ENCODE results near the gene KNL1.

The KNL1 gene

DNA sequence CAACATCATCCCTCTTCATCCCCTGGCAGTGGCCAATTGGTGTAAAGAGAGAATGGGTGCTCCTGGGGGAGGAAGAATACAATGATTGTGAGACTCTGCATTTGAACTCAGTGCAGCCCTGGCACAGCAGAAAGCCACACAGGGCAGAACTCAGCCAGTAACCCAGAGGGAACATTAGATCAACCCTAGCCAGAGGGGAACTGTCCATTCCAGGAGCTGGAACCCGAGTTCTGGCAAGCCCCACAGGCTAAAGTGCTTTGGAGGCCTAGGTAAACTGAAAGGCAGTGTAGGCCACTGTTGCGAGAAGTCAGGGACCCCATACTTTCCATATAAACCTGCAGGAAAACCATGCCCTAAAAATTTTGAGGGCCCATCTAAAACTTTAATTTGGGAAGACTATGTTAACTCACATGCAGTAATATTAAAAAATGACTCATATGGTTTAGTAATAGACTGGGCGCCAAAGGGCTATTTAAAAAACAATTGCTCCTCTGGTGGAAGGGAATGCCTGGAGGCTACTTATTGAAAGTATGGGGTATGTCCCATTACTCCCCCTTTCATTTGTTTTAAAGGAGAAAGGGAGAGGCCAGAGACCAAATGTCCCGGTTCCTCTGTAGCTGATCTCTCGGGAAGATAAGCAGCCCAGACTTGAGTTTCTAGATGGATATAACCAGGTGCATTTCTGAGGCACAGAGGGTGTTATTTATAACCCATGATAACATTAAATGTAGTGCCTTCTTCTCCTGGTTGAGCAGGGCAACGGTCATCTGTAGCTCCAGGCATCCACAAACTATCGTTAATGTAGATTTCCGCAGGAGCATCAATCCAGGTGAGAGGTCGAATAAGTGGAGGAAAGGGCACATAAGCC lies 95.1 kb downstream of the KNL1 start:
- Histone ChIP-seq H3K4me1 (ENCODE audit: control insufficient read depth, insufficient read depth, low read length) (no peaks in the 10 kb centered on the region), H3K9me3 (ENCODE audit: control insufficient read depth, insufficient read depth, low read depth, low read length) (no peaks in the 10 kb centered on the region), H3K27ac (ENCODE audit: extremely low read depth, low read depth, low read length) (no peak overlapping the region), H3K4me3 (ENCODE audit: low read depth, low read length) (no peak overlapping the region), H3K36me3 (ENCODE audit: control insufficient read depth in 2 of 2, insufficient read depth in 1 of 2, low read length in 2 of 2) (peaks cover 0 to 5% of the 10 kb centered on the region in 2 experiments)
- ChIA-PET POLR2A (no interaction called here), CTCF (no interaction called here)
- TF ChIP-seq YY1 (tag by site-specific recombination; IDR thresholded peaks at IDR 0.05) (no peak), ZNF37A (tag by site-specific recombination; IDR thresholded peaks at IDR 0.05) (no peak), WT1 (tag by site-specific recombination; IDR thresholded peaks at IDR 0.05) (no peak), ZNF514 (tag by site-specific recombination; IDR thresholded peaks at IDR 0.05) (no peak), ZNF664 (tag by site-specific recombination; IDR thresholded peaks at IDR 0.05) (no peak), RBAK (tag by site-specific recombination; IDR thresholded peaks at IDR 0.05) (no peak), MZF1 (tag by site-specific recombination; IDR thresholded peaks at IDR 0.05; ENCODE audit: borderline replicate concordance) (no peak), ZNF843 (tag by site-specific recombination; IDR thresholded peaks at IDR 0.05) (no peak), SCRT1 (tag by site-specific recombination; IDR thresholded peaks at IDR 0.05; ENCODE audit: borderline replicate concordance) (no peak)
- TF ChIP-seq, protein P1, sequence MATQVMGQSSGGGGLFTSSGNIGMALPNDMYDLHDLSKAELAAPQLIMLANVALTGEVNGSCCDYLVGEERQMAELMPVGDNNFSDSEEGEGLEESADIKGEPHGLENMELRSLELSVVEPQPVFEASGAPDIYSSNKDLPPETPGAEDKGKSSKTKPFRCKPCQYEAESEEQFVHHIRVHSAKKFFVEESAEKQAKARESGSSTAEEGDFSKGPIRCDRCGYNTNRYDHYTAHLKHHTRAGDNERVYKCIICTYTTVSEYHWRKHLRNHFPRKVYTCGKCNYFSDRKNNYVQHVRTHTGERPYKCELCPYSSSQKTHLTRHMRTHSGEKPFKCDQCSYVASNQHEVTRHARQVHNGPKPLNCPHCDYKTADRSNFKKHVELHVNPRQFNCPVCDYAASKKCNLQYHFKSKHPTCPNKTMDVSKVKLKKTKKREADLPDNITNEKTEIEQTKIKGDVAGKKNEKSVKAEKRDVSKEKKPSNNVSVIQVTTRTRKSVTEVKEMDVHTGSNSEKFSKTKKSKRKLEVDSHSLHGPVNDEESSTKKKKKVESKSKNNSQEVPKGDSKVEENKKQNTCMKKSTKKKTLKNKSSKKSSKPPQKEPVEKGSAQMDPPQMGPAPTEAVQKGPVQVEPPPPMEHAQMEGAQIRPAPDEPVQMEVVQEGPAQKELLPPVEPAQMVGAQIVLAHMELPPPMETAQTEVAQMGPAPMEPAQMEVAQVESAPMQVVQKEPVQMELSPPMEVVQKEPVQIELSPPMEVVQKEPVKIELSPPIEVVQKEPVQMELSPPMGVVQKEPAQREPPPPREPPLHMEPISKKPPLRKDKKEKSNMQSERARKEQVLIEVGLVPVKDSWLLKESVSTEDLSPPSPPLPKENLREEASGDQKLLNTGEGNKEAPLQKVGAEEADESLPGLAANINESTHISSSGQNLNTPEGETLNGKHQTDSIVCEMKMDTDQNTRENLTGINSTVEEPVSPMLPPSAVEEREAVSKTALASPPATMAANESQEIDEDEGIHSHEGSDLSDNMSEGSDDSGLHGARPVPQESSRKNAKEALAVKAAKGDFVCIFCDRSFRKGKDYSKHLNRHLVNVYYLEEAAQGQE (tag by site-specific recombination; IDR thresholded peaks at IDR 0.05), result no peak
- TF ChIP-seq, protein P2, sequence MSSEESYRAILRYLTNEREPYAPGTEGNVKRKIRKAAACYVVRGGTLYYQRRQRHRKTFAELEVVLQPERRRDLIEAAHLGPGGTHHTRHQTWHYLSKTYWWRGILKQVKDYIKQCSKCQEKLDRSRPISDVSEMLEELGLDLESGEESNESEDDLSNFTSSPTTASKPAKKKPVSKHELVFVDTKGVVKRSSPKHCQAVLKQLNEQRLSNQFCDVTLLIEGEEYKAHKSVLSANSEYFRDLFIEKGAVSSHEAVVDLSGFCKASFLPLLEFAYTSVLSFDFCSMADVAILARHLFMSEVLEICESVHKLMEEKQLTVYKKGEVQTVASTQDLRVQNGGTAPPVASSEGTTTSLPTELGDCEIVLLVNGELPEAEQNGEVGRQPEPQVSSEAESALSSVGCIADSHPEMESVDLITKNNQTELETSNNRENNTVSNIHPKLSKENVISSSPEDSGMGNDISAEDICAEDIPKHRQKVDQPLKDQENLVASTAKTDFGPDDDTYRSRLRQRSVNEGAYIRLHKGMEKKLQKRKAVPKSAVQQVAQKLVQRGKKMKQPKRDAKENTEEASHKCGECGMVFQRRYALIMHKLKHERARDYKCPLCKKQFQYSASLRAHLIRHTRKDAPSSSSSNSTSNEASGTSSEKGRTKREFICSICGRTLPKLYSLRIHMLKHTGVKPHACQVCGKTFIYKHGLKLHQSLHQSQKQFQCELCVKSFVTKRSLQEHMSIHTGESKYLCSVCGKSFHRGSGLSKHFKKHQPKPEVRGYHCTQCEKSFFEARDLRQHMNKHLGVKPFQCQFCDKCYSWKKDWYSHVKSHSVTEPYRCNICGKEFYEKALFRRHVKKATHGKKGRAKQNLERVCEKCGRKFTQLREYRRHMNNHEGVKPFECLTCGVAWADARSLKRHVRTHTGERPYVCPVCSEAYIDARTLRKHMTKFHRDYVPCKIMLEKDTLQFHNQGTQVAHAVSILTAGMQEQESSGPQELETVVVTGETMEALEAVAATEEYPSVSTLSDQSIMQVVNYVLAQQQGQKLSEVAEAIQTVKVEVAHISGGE (tag by site-specific recombination; conservative IDR thresholded peaks at IDR 0.05; ENCODE audit: low read depth), result no peak
- TF ChIP-seq, protein P3, sequence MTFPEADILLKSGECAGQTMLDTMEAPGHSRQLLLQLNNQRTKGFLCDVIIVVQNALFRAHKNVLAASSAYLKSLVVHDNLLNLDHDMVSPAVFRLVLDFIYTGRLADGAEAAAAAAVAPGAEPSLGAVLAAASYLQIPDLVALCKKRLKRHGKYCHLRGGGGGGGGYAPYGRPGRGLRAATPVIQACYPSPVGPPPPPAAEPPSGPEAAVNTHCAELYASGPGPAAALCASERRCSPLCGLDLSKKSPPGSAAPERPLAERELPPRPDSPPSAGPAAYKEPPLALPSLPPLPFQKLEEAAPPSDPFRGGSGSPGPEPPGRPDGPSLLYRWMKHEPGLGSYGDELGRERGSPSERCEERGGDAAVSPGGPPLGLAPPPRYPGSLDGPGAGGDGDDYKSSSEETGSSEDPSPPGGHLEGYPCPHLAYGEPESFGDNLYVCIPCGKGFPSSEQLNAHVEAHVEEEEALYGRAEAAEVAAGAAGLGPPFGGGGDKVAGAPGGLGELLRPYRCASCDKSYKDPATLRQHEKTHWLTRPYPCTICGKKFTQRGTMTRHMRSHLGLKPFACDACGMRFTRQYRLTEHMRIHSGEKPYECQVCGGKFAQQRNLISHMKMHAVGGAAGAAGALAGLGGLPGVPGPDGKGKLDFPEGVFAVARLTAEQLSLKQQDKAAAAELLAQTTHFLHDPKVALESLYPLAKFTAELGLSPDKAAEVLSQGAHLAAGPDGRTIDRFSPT (tag by site-specific recombination; IDR thresholded peaks at IDR 0.05), result no peak

DNA sequence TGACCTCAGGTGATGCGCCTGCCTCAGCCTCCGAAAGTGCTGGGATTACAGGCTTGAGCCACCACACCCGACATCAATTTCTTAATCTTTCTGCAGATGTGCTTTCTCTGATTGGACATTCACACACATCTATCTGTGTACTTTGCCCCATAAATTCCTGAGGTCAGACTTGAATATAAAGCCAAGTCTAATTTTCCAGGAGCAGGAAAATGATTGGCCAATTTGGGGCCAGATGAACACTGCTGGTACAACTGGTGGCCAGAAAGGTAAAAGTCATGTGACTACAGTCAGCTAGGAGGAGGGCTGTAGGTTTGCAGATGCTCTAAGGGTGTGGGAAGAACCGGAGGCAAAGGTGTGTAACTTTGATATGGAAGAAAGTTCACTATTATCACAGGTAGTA lies 97.7 kb downstream of the KNL1 start:
- Histone ChIP-seq H3K4me1 (ENCODE audit: control insufficient read depth, insufficient read depth, low read length) (no peaks in the 10 kb centered on the region), H3K4me3 (ENCODE audit: low read depth, low read length) (no peak overlapping the region), H3K36me3 (ENCODE audit: control insufficient read depth in 2 of 2, insufficient read depth in 1 of 2, low read length in 2 of 2) (peaks cover 0 to 5% of the 10 kb centered on the region in 2 experiments), H3K9me3 (ENCODE audit: control insufficient read depth, insufficient read depth, low read depth, low read length) (no peaks in the 10 kb centered on the region), H3K27ac (ENCODE audit: extremely low read depth, low read depth, low read length) (no peak overlapping the region)
- CTCF ChIA-PET, result no interaction called here
- POLR2A ChIA-PET, result no interaction called here
- TF ChIP-seq ZNF121 (tag by site-specific recombination; IDR thresholded peaks at IDR 0.05) (no peak), ZNF335 (tag by site-specific recombination; conservative IDR thresholded peaks at IDR 0.05) (no peak), ZNF155 (tag by site-specific recombination; IDR thresholded peaks at IDR 0.05) (no peak), ZNF221 (tag by site-specific recombination; IDR thresholded peaks at IDR 0.05; ENCODE audit: borderline replicate concordance) (no peak), OSR2 (tag by site-specific recombination; IDR thresholded peaks at IDR 0.05) (no peak), MEIS1 (CRISPR knock-in tag; IDR thresholded peaks at IDR 0.05; ENCODE audit: borderline replicate concordance) (no peak), ZNF433 (tag by site-specific recombination; IDR thresholded peaks at IDR 0.05; ENCODE audit: low read depth) (no peak), ZNF747 (tag by site-specific recombination; IDR thresholded peaks at IDR 0.05) (no peak), YY1 (tag by site-specific recombination; IDR thresholded peaks at IDR 0.05) (no peak), ZNF404 (tag by site-specific recombination; IDR thresholded peaks at IDR 0.05) (no peak)
- TF ChIP-seq, protein P4, sequence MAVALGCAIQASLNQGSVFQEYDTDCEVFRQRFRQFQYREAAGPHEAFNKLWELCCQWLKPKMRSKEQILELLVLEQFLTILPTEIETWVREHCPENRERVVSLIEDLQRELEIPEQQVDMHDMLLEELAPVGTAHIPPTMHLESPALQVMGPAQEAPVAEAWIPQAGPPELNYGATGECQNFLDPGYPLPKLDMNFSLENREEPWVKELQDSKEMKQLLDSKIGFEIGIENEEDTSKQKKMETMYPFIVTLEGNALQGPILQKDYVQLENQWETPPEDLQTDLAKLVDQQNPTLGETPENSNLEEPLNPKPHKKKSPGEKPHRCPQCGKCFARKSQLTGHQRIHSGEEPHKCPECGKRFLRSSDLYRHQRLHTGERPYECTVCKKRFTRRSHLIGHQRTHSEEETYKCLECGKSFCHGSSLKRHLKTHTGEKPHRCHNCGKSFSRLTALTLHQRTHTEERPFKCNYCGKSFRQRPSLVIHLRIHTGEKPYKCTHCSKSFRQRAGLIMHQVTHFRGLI (tag by site-specific recombination; IDR thresholded peaks at IDR 0.05), result no peak
- TF ChIP-seq, protein P5, sequence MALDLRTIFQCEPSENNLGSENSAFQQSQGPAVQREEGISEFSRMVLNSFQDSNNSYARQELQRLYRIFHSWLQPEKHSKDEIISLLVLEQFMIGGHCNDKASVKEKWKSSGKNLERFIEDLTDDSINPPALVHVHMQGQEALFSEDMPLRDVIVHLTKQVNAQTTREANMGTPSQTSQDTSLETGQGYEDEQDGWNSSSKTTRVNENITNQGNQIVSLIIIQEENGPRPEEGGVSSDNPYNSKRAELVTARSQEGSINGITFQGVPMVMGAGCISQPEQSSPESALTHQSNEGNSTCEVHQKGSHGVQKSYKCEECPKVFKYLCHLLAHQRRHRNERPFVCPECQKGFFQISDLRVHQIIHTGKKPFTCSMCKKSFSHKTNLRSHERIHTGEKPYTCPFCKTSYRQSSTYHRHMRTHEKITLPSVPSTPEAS (tag by site-specific recombination; IDR thresholded peaks at IDR 0.05), result no peak

All from HEK293 (cell line).